ENCODE data around the gene UEVLD. TPM values are rescaled to one million over a fixed set of nuclear protein-coding genes. Genes with fewer than 3 reads are reported as not detected.

UEVLD gene
- total RNA-seq, 1 donor from 2014 or later, result 15.7 TPM

DNA sequence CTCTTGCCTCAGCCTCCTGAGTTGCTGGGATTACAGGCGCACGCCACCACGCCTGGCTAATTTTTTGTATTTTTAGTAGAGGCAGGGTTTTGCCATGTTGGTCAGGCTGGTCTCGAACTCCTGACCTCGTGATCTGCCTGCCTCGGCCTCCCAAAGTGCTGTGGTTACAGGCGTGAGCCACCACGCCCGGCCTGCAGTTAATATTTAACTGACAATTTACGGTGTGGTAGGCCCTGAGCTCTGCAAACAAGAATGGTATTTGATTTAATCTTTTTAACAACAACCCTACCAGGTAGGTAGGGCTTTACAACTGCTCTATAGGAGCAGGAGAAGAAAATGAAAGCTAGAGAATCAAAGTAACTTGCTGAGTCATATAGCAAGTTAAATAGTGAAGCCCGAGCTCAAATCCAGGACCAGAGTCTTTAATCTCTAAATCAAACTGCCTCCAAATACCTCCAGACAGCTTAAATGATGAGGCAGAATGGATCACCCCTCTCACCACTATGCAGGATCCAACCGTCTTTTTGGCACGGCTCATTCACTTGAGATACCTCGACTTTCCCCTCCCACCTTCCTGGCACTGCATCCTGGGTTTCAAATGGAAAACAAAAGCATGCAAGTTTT, 9.4 kb downstream of the UEVLD start:
- no peaks in the 10 kb centered on the region for H3K4me1 Mint-ChIP-seq (ENCODE audit: unreplicated experiment)
- no peak for DNase-seq (ENCODE audit: extremely low spot score, unreplicated experiment)
- peak overlapping the region; percentile 51 for H3K4me3 Mint-ChIP-seq
- H3K36me3 Mint-ChIP-seq, result no peaks in the 10 kb centered on the region
- TF ChIP-seq CTCF (conservative IDR thresholded peaks at IDR 0.05), result no peak
- H3K27ac Mint-ChIP-seq, result peak overlapping the region; percentile 76
- H3K27me3 Mint-ChIP-seq, result no peaks in the 10 kb centered on the region
- H3K9me3 Mint-ChIP-seq, result no peaks in the 10 kb centered on the region

DNA sequence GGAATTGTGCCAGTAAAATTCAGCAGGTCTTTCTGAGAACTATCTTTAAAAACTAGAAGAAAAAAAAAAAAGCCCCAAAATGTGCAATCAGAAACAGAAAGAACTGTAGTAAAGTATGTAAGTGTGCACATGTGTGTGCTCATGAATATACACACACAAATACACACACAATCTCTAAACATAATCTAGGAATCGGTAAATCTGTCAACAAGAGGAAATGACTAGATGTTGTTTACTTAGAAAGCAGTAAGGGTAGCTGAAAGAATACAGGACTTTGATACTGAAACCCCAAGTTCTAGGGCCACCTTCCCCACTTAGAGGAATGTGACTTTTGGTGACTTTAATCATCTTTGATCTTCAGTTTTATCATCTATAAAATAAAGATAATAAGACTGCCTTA, 13.2 kb downstream of the UEVLD start:
- Mint-ChIP-seq H3K4me3 (no peak overlapping the region), H3K9me3 (no peaks in the 10 kb centered on the region), H3K36me3 (peaks cover 12% of the 10 kb centered on the region), H3K27me3 (no peaks in the 10 kb centered on the region), H3K4me1 (ENCODE audit: unreplicated experiment) (no peaks in the 10 kb centered on the region), H3K27ac (no peak overlapping the region)
- DNase-seq (ENCODE audit: extremely low spot score, unreplicated experiment), result no peak
- no peak for TF ChIP-seq CTCF (conservative IDR thresholded peaks at IDR 0.05)

- Mint-ChIP-seq H3K27ac (no peak overlapping the region), H3K4me3 (no peak overlapping the region), H3K27me3 (no peaks in the 10 kb centered on the region), H3K36me3 (peaks cover 8% of the 10 kb centered on the region), H3K4me1 (ENCODE audit: unreplicated experiment) (no peaks in the 10 kb centered on the region), H3K9me3 (no peaks in the 10 kb centered on the region)
- no peak for TF ChIP-seq CTCF (conservative IDR thresholded peaks at IDR 0.05)
- DNase-seq (ENCODE audit: extremely low spot score, unreplicated experiment), result no peak
These were observed 21.5 kb downstream of the UEVLD start for GRCh38 chr11:18567081-18567480.

GRCh38 chr11:18566406-18566805, 22.1 kb downstream of the UEVLD start:
- Mint-ChIP-seq H3K36me3 (peaks cover 5% of the 10 kb centered on the region), H3K9me3 (no peaks in the 10 kb centered on the region), H3K4me3 (no peak overlapping the region), H3K27me3 (no peaks in the 10 kb centered on the region), H3K4me1 (ENCODE audit: unreplicated experiment) (no peaks in the 10 kb centered on the region), H3K27ac (no peak overlapping the region)
- TF ChIP-seq CTCF (conservative IDR thresholded peaks at IDR 0.05), result no peak
- DNase-seq (ENCODE audit: extremely low spot score, unreplicated experiment), result no peak

DNA sequence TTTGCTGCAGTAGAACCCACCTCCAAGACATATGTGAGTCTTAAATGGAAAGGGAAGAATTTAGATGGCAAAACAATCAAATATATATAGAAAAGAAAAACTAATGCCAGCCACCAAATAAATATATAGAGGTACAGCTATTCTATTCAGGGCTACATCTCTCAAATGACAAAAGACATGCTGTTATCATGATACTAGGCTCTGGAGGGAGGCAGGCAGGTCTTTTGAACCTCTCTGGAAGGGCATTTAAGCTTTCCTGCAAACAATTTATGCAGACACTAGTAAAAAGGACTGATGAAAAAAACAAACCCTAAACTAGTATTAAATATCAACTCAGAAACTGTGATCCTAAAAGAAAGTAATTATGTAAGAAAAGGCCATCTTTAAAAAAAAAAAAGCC, 24.4 kb downstream of the UEVLD start:
- no peak for DNase-seq (ENCODE audit: extremely low spot score, unreplicated experiment)
- Mint-ChIP-seq H3K27ac (no peak overlapping the region), H3K4me3 (no peak overlapping the region), H3K27me3 (no peaks in the 10 kb centered on the region), H3K9me3 (no peaks in the 10 kb centered on the region), H3K4me1 (ENCODE audit: unreplicated experiment) (no peaks in the 10 kb centered on the region), H3K36me3 (no peaks in the 10 kb centered on the region)
- TF ChIP-seq CTCF (conservative IDR thresholded peaks at IDR 0.05), result no peak

Data from type B pancreatic cell (in vitro differentiated cells).